ENCODE results near the gene MSH3. TPM values are rescaled to one million over a fixed set of nuclear protein-coding genes. Genes with fewer than 3 reads are reported as not detected.

MSH3 gene
- polyA plus RNA-seq, 1 donor (not counting 4 experiments of a cell fraction or from before 2014, with no cell fraction given), result 11.1 TPM

GRCh38 chr5:80707645-80708044, 53.2 kb downstream of the MSH3 start:
- H3K36me3 ChIP-seq (ENCODE audit: control insufficient read depth in 2 of 2, extremely low read depth in 1 of 2, insufficient read depth in 2 of 2, low read length in 2 of 2), result peaks cover 0 to 3% of the 10 kb centered on the region in 2 experiments
- no peaks in the 10 kb centered on the region for H3K27me3 ChIP-seq (ENCODE audit: control insufficient read depth, extremely low read depth, insufficient read depth, low read length)
- TF ChIP-seq EZH2 (IDR thresholded peaks at IDR 0.05; ENCODE audit: low read length) (no peak), CTCF (optimal IDR thresholded peaks at IDR 0.05 in 1 of 3, IDR thresholded peaks at IDR 0.05 in 1 of 3, conservative IDR thresholded peaks at IDR 0.05 in 1 of 3; ENCODE audit: extremely low read depth in 1 of 3, insufficient read depth in 2 of 3, low read length in 3 of 3) (no peak)
- FAIRE-seq, result no peak
- DNase-seq (ENCODE audit: low read depth, low spot score), result no peak
- H3K79me2 ChIP-seq (ENCODE audit: control insufficient read depth, insufficient read depth, low read length), result no peaks in the 10 kb centered on the region
- no peak overlapping the region for H3K4me3 ChIP-seq (ENCODE audit: control insufficient read depth in 2 of 3, extremely low read depth in 1 of 3, insufficient read depth in 2 of 3, low read depth in 1 of 3, low read length in 3 of 3)
- no peak overlapping the region for H3K4me2 ChIP-seq (ENCODE audit: control insufficient read depth, extremely low read depth, insufficient read depth, low read depth, low read length)
- no peaks in the 10 kb centered on the region for H4K20me1 ChIP-seq (ENCODE audit: control insufficient read depth, extremely low read depth, insufficient read depth, low read length)
- H3K4me1 ChIP-seq (ENCODE audit: control insufficient read depth, extremely low read depth, insufficient read depth, low read length), result no peaks in the 10 kb centered on the region
- H3K9me1 ChIP-seq (ENCODE audit: control insufficient read depth, extremely low read depth, insufficient read depth, low read length), result no peaks in the 10 kb centered on the region
- H3K27ac ChIP-seq (ENCODE audit: control insufficient read depth, insufficient read depth, low read length), result no peak overlapping the region
- no peak overlapping the region for H3K9ac ChIP-seq (ENCODE audit: control insufficient read depth, extremely low read depth, insufficient read depth, low read length)
- dilution Hi-C loops (cut with MboI; ENCODE audit: extremely low pct_ligation_motif_present, low sequenced_read_pairs), result no loop called here
- no peak overlapping the region for H2AFZ ChIP-seq (ENCODE audit: control insufficient read depth, low read length)
- no peaks in the 10 kb centered on the region for H3K9me3 ChIP-seq (ENCODE audit: control insufficient read depth, low read depth, low read length)

GRCh38 chr5:80711216-80711615, 56.8 kb downstream of the MSH3 start:
- H3K9ac ChIP-seq (ENCODE audit: control insufficient read depth, extremely low read depth, insufficient read depth, low read length), result no peak overlapping the region
- dilution Hi-C loops (cut with MboI; ENCODE audit: extremely low pct_ligation_motif_present, low sequenced_read_pairs), result no loop called here
- no peak for DNase-seq (ENCODE audit: low read depth, low spot score)
- no peak for FAIRE-seq
- peaks cover 0 to 3% of the 10 kb centered on the region in 2 experiments for H3K36me3 ChIP-seq (ENCODE audit: control insufficient read depth in 2 of 2, extremely low read depth in 1 of 2, insufficient read depth in 2 of 2, low read length in 2 of 2)
- no peaks in the 10 kb centered on the region for H3K27me3 ChIP-seq (ENCODE audit: control insufficient read depth, extremely low read depth, insufficient read depth, low read length)
- TF ChIP-seq CTCF (optimal IDR thresholded peaks at IDR 0.05 in 1 of 3, IDR thresholded peaks at IDR 0.05 in 1 of 3, conservative IDR thresholded peaks at IDR 0.05 in 1 of 3; ENCODE audit: extremely low read depth in 1 of 3, insufficient read depth in 2 of 3, low read length in 3 of 3) (no peak), EZH2 (IDR thresholded peaks at IDR 0.05; ENCODE audit: low read length) (no peak)
- H3K4me3 ChIP-seq (ENCODE audit: control insufficient read depth in 2 of 3, extremely low read depth in 1 of 3, insufficient read depth in 2 of 3, low read depth in 1 of 3, low read length in 3 of 3), result no peak overlapping the region
- no peaks in the 10 kb centered on the region for H3K79me2 ChIP-seq (ENCODE audit: control insufficient read depth, insufficient read depth, low read length)
- H3K4me2 ChIP-seq (ENCODE audit: control insufficient read depth, extremely low read depth, insufficient read depth, low read depth, low read length), result no peak overlapping the region
- H4K20me1 ChIP-seq (ENCODE audit: control insufficient read depth, extremely low read depth, insufficient read depth, low read length), result no peaks in the 10 kb centered on the region
- peaks cover 7% of the 10 kb centered on the region for H3K4me1 ChIP-seq (ENCODE audit: control insufficient read depth, extremely low read depth, insufficient read depth, low read length)
- no peaks in the 10 kb centered on the region for H3K9me3 ChIP-seq (ENCODE audit: control insufficient read depth, low read depth, low read length)
- no peaks in the 10 kb centered on the region for H3K9me1 ChIP-seq (ENCODE audit: control insufficient read depth, extremely low read depth, insufficient read depth, low read length)
- no peak overlapping the region for H3K27ac ChIP-seq (ENCODE audit: control insufficient read depth, insufficient read depth, low read length)
- no peak overlapping the region for H2AFZ ChIP-seq (ENCODE audit: control insufficient read depth, low read length)

All from keratinocyte (primary cell).